Subcutaneous abdominal adipose tissue (tissue), 5 donors: ENCODE measurements around the gene MRPS15.

Source experiments
- H3K27ac ChIP-seq: one replicate; pipeline ENCODE4 v1.7.0; 2013; ENCODE audit warnings: low read depth, mild to moderate bottlenecking, inconsistent platforms, low read length, moderate library complexity
- H3K27me3 ChIP-seq, 5 donors: one replicate each; pipeline ENCODE4 v1.7.0; 2013; ENCODE audit warnings: low read length in 5 of 5, inconsistent platforms in 1 of 5; ENCODE audit not compliant: control insufficient read depth in 5 of 5, insufficient read depth in 4 of 5
- H3K36me3 ChIP-seq, 5 donors: one replicate each; pipeline ENCODE4 v1.7.0; 2013; ENCODE audit warnings: low read length in 5 of 5; ENCODE audit not compliant: control insufficient read depth in 5 of 5, insufficient read depth in 5 of 5
- H3K4me1 ChIP-seq, 5 donors: one replicate each; pipeline ENCODE4 v1.7.0; 2013; ENCODE audit warnings: low read length in 5 of 5, mild to moderate bottlenecking in 3 of 5, moderate library complexity in 1 of 5; ENCODE audit not compliant: control insufficient read depth in 5 of 5, insufficient read depth in 5 of 5
- H3K4me3 ChIP-seq, 5 donors: one replicate each; pipeline ENCODE4 v1.7.0; 2013; ENCODE audit warnings: low read length in 5 of 5, low read depth in 1 of 5
- H3K9ac ChIP-seq, 5 donors: one replicate each; pipeline ENCODE4 v1.7.0; 2013; ENCODE audit warnings: low read length in 5 of 5, mild to moderate bottlenecking in 4 of 5, moderate library complexity in 3 of 5
- H3K9me3 ChIP-seq, 5 donors: one replicate each; pipeline ENCODE4 v1.7.0; 2013; ENCODE audit warnings: low read length in 5 of 5; ENCODE audit not compliant: control insufficient read depth in 5 of 5
- donor health status: healthy.
- donor health status: healthy.
- donor health status: healthy.
- donor health status: healthy.
- donor health status: healthy.

The MRPS15 gene

GRCh38 chr1:36475910-36476604, 11.9 kb upstream of the MRPS15 start:
- no peaks in the 10 kb centered on the region for H3K9me3 ChIP-seq
- H3K27me3 ChIP-seq = peaks cover 0 to 9% (median 3%) of the 10 kb centered on the region in 5 donors
- H3K9ac ChIP-seq = no peak overlapping the region
- H3K4me1 ChIP-seq = no peaks in the 10 kb centered on the region
- peaks cover 0 to 12% (median 0%) of the 10 kb centered on the region in 5 donors for H3K36me3 ChIP-seq
- H3K4me3 ChIP-seq = no peak overlapping the region
- H3K27ac ChIP-seq = no peak overlapping the region

GRCh38 chr1:36475341-36475740, 11.2 kb upstream of the MRPS15 start:
- H3K4me3 ChIP-seq = no peak overlapping the region
- H3K27ac ChIP-seq = no peak overlapping the region
- no peaks in the 10 kb centered on the region for H3K4me1 ChIP-seq
- no peak overlapping the region for H3K9ac ChIP-seq
- H3K36me3 ChIP-seq = peaks cover 0 to 12% (median 0%) of the 10 kb centered on the region in 5 donors
- peaks cover 0 to 9% (median 3%) of the 10 kb centered on the region in 5 donors for H3K27me3 ChIP-seq
- no peaks in the 10 kb centered on the region for H3K9me3 ChIP-seq

- Histone ChIP-seq H3K27ac (no peak overlapping the region), H3K9me3 (no peaks in the 10 kb centered on the region), H3K27me3 (peaks cover 0 to 2% (median 0%) of the 10 kb centered on the region in 5 donors), H3K9ac (no peak overlapping the region), H3K4me1 (no peaks in the 10 kb centered on the region), H3K4me3 (no peak overlapping the region), H3K36me3 (peaks cover 0 to 10% (median 0%) of the 10 kb centered on the region in 5 donors)
Observed at GRCh38 chr1:36472656-36473055, 8.5 kb upstream of the MRPS15 start.

- no peak overlapping the region for H3K27ac ChIP-seq
- peaks cover 0 to 2% (median 0%) of the 10 kb centered on the region in 5 donors for H3K27me3 ChIP-seq
- no peaks in the 10 kb centered on the region for H3K9me3 ChIP-seq
- H3K4me1 ChIP-seq = no peaks in the 10 kb centered on the region
- H3K9ac ChIP-seq = no peak overlapping the region
- H3K4me3 ChIP-seq = no peak overlapping the region
- H3K36me3 ChIP-seq = peaks cover 0 to 10% (median 0%) of the 10 kb centered on the region in 5 donors
Observed at GRCh38 chr1:36471830-36472641, 7.9 kb upstream of the MRPS15 start.

- Histone ChIP-seq H3K36me3 (peaks cover 0 to 2% (median 0%) of the 10 kb centered on the region in 5 donors), H3K27ac (no peak overlapping the region), H3K4me1 (peaks cover 0 to 8% (median 6%) of the 10 kb centered on the region in 5 donors), H3K27me3 (peaks cover 0 to 2% (median 0%) of the 10 kb centered on the region in 5 donors), H3K9me3 (no peaks in the 10 kb centered on the region), H3K9ac (no peak overlapping the region), H3K4me3 (no peak overlapping the region)
Observed at GRCh38 chr1:36469163-36469562, 5.0 kb upstream of the MRPS15 start.

- H3K4me1 ChIP-seq = peaks cover 3 to 19% (median 16%) of the 10 kb centered on the region in 5 donors
- H3K27me3 ChIP-seq = no peaks in the 10 kb centered on the region
- no peaks in the 10 kb centered on the region for H3K36me3 ChIP-seq
- H3K9me3 ChIP-seq = no peaks in the 10 kb centered on the region
- no peak overlapping the region for H3K4me3 ChIP-seq
- H3K9ac ChIP-seq = no peak overlapping the region
- no peak overlapping the region for H3K27ac ChIP-seq
Observed at GRCh38 chr1:36467700-36468455, 3.7 kb upstream of the MRPS15 start.

- Histone ChIP-seq H3K4me1 (peaks cover 3 to 23% (median 16%) of the 10 kb centered on the region in 5 donors), H3K36me3 (peaks cover 0 to 5% (median 2%) of the 10 kb centered on the region in 5 donors), H3K27me3 (no peaks in the 10 kb centered on the region), H3K4me3 (no peak overlapping the region), H3K27ac (no peak overlapping the region), H3K9me3 (no peaks in the 10 kb centered on the region), H3K9ac (no peak overlapping the region)
Observed at GRCh38 chr1:36467027-36467410, 2.8 kb upstream of the MRPS15 start.

- Histone ChIP-seq H3K4me3 (no peak overlapping the region), H3K4me1 (peaks cover 3 to 25% (median 16%) of the 10 kb centered on the region in 5 donors), H3K27ac (no peak overlapping the region), H3K9me3 (no peaks in the 10 kb centered on the region), H3K9ac (no peak overlapping the region), H3K36me3 (peaks cover 0 to 10% (median 8%) of the 10 kb centered on the region in 5 donors), H3K27me3 (no peaks in the 10 kb centered on the region)
Observed at GRCh38 chr1:36466370-36467026, 2.3 kb upstream of the MRPS15 start.

- H3K27ac ChIP-seq = no peak overlapping the region
- H3K4me3 ChIP-seq = no peak overlapping the region
- H3K4me1 ChIP-seq = peaks cover 3 to 25% (median 16%) of the 10 kb centered on the region in 5 donors
- no peaks in the 10 kb centered on the region for H3K27me3 ChIP-seq
- peaks cover 0 to 16% (median 13%) of the 10 kb centered on the region in 5 donors for H3K36me3 ChIP-seq
- H3K9ac ChIP-seq = no peak overlapping the region
- H3K9me3 ChIP-seq = no peaks in the 10 kb centered on the region
Observed at GRCh38 chr1:36465731-36466369, 1.7 kb upstream of the MRPS15 start.
